ENCODE results near the gene PPP3CB. TPM values are rescaled to one million over a fixed set of nuclear protein-coding genes. Genes with fewer than 3 reads are reported as not detected.

Gene PPP3CB
- total and polyA plus RNA-seq, 5 experiments from 2014 or later: 5.0 to 35.0 (median 5.8) TPM

GRCh38 chr10:73469579-73469978, 26.2 kb downstream of the PPP3CB start:
- Mint-ChIP-seq H3K4me3 (no peak overlapping the region), H3K9me3 (no peaks in the 10 kb centered on the region), H3K4me1 (peaks cover 0 to 3% (median 0%) of the 10 kb centered on the region in 4 donors), H3K27ac (peak overlapping the region in 4 of 10 donors; percentile 1 to 75 (median 21)), H3K27me3 (no peaks in the 10 kb centered on the region), H3K36me3 (peaks cover 0 to 77% (median 19%) of the 10 kb centered on the region in 3 donors)
- POLR2A ChIA-PET: interaction anchor here (2.4 kb wide), 1 partner anchor 26 kb away, joined by 7 read pairs; the partner anchor contains the start of gene PPP3CB
- ATAC-seq (no peak), DNase-seq (no peak)

DNA sequence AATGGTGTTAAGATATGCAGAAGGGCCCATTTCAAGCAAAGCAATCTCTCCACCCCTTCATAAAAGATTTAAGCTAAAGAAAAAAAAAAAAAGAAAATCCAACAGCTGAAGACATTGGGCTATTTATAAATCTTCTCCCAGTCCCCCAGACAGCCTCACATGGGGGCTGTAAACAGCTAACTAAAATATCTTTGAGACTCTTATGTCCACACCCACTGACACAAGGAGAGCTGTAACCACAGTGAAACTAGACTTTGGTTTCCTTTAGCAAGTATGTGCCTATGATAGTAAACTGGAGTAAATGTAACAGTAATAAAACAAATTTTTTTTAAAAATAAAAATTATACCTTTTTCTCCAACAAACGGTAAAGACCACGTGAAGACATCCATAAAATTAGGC, 28.6 kb downstream of the PPP3CB start:
- Mint-ChIP-seq H3K4me3 (no peak overlapping the region), H3K36me3 (peaks cover 5 to 76% (median 20%) of the 10 kb centered on the region in 3 donors)

DNA sequence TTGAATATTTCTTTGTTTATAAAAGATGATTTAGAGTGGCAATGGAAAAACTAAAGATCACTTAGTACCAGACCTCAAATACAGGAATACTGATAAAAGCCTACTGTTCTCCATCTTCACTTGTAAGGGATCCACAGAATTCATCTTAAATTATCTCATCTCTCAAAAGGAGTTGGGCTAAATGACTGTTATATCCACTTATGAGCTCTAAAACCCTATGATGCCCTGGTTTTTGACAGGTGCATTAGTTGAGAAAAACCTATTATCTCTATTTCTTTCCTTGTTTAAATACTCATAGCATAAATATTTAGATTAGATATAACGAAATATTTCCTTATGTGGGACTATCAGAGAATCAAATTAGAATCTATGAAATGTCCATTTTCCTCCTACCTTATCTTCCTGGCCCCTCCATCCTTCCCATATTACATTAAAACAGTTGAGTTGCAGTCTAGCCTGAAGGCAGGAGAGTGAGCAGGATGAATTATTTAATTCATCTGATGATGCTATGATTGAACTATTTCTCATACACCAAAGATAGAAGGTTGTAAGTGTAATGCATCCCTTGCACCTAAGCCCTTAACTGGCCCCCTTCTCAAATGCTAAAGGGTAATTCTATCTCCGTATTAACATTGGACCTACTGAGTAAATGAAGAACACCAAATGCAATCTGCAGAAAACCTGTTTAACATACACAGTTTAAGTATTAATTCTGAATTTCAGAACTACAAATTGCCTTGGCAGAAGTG, 29.7 kb downstream of the PPP3CB start:
- peaks cover 5 to 74% (median 14%) of the 10 kb centered on the region in 3 donors for H3K36me3 Mint-ChIP-seq
- DNase-seq (no peak), ATAC-seq (no peak)
- no peak overlapping the region for H3K4me3 Mint-ChIP-seq
- no peak overlapping the region for H3K27ac Mint-ChIP-seq
- H3K9me3 Mint-ChIP-seq: no peaks in the 10 kb centered on the region
- POLR2A ChIA-PET: no interaction called here
- H3K27me3 Mint-ChIP-seq: no peaks in the 10 kb centered on the region
- peaks cover 0 to 3% (median 0%) of the 10 kb centered on the region in 4 donors for H3K4me1 Mint-ChIP-seq

More for the DNA sequence above, 28.6 kb downstream of the PPP3CB start:
- POLR2A ChIA-PET: no interaction called here
- DNase-seq (no peak), ATAC-seq (no peak)
- H3K9me3 Mint-ChIP-seq: no peaks in the 10 kb centered on the region
- peaks cover 0 to 3% (median 0%) of the 10 kb centered on the region in 4 donors for H3K4me1 Mint-ChIP-seq
- H3K27ac Mint-ChIP-seq: peak overlapping the region in 1 of 10 donors; percentile 48
- no peaks in the 10 kb centered on the region for H3K27me3 Mint-ChIP-seq

- no peaks in the 10 kb centered on the region for H3K9me3 Mint-ChIP-seq
- H3K27ac Mint-ChIP-seq: peak overlapping the region in 1 of 10 donors; percentile 85
- H3K27me3 Mint-ChIP-seq: no peaks in the 10 kb centered on the region
- POLR2A ChIA-PET: no interaction called here
- no peak overlapping the region for H3K4me3 Mint-ChIP-seq
- no peak for DNase-seq
- H3K36me3 Mint-ChIP-seq: peaks cover 9 to 50% (median 11%) of the 10 kb centered on the region in 3 donors
- no peak for ATAC-seq
- peaks cover 0 to 6% (median 2%) of the 10 kb centered on the region in 4 donors for H3K4me1 Mint-ChIP-seq
These were observed 34.9 kb downstream of the PPP3CB start for GRCh38 chr10:73460897-73461296.

DNA sequence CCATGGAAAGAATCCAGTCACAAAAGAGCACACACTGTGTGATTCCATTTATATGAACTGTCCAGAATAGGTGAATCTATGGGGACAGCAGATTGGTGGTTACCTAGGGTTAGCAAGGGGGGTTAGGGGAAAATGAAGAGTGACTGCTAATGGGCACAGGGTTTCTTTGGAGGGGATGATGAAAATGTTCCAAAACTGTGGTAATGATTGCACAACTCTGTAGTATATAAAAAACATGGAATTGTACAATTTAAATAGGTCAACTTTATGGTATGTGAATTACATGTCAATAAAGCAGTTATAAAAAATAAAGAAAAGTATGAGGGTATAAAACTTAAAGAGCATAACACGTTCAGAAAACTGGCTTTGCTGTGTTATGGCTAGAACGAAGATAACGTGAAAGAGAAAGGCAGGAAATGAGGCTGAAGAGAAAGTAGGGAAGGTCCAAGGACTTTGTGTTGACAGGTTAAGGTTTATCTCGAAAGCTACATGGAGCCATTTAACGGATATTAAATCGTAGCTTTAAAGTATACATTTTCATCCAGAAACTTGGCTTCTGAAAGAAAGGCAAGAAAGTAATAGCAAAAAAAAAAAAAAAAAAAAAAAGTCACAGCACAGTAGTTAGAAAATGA, 36.0 kb downstream of the PPP3CB start:
- ATAC-seq: no peak
- Mint-ChIP-seq H3K36me3 (peaks cover 9 to 50% (median 10%) of the 10 kb centered on the region in 3 donors), H3K4me1 (peaks cover 0 to 7% (median 3%) of the 10 kb centered on the region in 4 donors), H3K4me3 (no peak overlapping the region), H3K27me3 (no peaks in the 10 kb centered on the region), H3K27ac (peak overlapping the region in 5 of 10 donors; percentile 5 to 71 (median 33)), H3K9me3 (no peaks in the 10 kb centered on the region)
- POLR2A ChIA-PET: interaction anchor here (0.7 kb wide), 1 partner anchor 1085 kb away, joined by 3 read pairs; no protein-coding TSS in a partner anchor
- no peak for DNase-seq

- DNase-seq (no peak), ATAC-seq (no peak)
- Mint-ChIP-seq H3K36me3 (peaks cover 4 to 51% (median 14%) of the 10 kb centered on the region in 3 donors), H3K4me1 (peaks cover 0 to 7% (median 3%) of the 10 kb centered on the region in 4 donors), H3K27ac (no peak overlapping the region), H3K27me3 (no peaks in the 10 kb centered on the region), H3K9me3 (no peaks in the 10 kb centered on the region), H3K4me3 (no peak overlapping the region)
- POLR2A ChIA-PET: no interaction called here
These were observed 39.5 kb downstream of the PPP3CB start for GRCh38 chr10:73456187-73456890.

GRCh38 chr10:73449113-73449512, 46.7 kb downstream of the PPP3CB start:
- H3K9me3 Mint-ChIP-seq: no peaks in the 10 kb centered on the region
- H3K36me3 Mint-ChIP-seq: peaks cover 0 to 68% (median 18%) of the 10 kb centered on the region in 3 donors
- H3K4me1 Mint-ChIP-seq: peaks cover 0 to 2% (median 0%) of the 10 kb centered on the region in 4 donors
- DNase-seq: no peak
- peak overlapping the region in 1 of 10 donors; percentile 48 for H3K27ac Mint-ChIP-seq
- no peaks in the 10 kb centered on the region for H3K27me3 Mint-ChIP-seq
- no peak for ATAC-seq
- H3K4me3 Mint-ChIP-seq: no peak overlapping the region
- POLR2A ChIA-PET: no interaction called here

DNA sequence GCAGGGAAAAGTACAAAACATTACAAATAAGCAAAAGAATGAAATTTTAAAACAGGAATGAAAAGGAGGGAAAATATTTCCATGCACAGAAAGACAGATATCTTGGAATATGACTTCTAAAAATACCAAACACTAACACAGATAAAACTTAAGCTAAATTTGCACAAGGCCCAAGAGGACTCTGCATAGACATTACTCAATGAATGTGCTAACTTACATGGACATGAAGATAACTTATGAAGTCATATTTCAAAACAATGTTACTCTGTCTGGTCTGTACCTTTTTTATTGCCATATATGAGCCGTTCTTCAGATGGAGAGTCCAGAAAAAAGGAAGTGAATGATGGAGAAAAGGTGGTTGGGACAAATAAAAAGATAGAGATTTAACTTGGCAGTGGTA, 47.4 kb downstream of the PPP3CB start:
- POLR2A ChIA-PET: no interaction called here
- Mint-ChIP-seq H3K4me1 (peaks cover 0 to 2% (median 0%) of the 10 kb centered on the region in 4 donors), H3K27me3 (no peaks in the 10 kb centered on the region), H3K36me3 (peaks cover 0 to 69% (median 16%) of the 10 kb centered on the region in 3 donors), H3K27ac (peak overlapping the region in 6 of 10 donors; percentile 22 to 67 (median 52)), H3K9me3 (no peaks in the 10 kb centered on the region), H3K4me3 (no peak overlapping the region)
- ATAC-seq (no peak), DNase-seq (no peak)

- peaks cover 0 to 68% (median 15%) of the 10 kb centered on the region in 3 donors for H3K36me3 Mint-ChIP-seq
- H3K4me1 Mint-ChIP-seq: peaks cover 0 to 3% (median 0%) of the 10 kb centered on the region in 4 donors
- no peak overlapping the region for H3K4me3 Mint-ChIP-seq
- no peaks in the 10 kb centered on the region for H3K9me3 Mint-ChIP-seq
- H3K27ac Mint-ChIP-seq: peak overlapping the region in 2 of 10 donors; percentile 18 to 56
- POLR2A ChIA-PET: no interaction called here
- DNase-seq (no peak), ATAC-seq (no peak)
- no peaks in the 10 kb centered on the region for H3K27me3 Mint-ChIP-seq
These were observed 48.9 kb downstream of the PPP3CB start for GRCh38 chr10:73446926-73447325.

DNA sequence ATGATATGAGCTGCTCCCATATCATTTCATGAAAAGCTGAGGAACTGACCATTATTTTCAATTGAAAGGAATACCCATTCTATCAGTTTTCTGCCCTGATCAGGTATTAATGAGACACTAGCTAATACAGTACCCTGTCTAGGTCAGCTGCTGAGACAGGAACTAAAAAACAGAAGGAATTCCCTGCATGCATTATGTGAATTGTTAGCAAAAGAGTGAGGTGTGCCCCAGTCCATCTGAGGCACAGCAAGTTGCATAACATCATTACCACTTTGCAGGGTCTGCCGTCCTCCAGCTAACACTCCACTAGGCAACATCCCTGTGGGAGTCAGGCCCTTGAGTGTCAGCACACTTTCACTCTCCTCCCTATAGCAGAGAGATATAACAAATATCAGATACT, 51.4 kb downstream of the PPP3CB start:
- Mint-ChIP-seq H3K9me3 (no peaks in the 10 kb centered on the region), H3K27ac (no peak overlapping the region), H3K36me3 (peaks cover 0 to 70% (median 21%) of the 10 kb centered on the region in 3 donors), H3K4me1 (peaks cover 0 to 4% (median under 1%) of the 10 kb centered on the region in 4 donors), H3K27me3 (no peaks in the 10 kb centered on the region), H3K4me3 (no peak overlapping the region)
- DNase-seq: no peak
- POLR2A ChIA-PET: interaction anchor here (0.5 kb wide), 1 partner anchor 9 kb away, joined by 3 read pairs; no protein-coding TSS in a partner anchor
- no peak for ATAC-seq

DNA sequence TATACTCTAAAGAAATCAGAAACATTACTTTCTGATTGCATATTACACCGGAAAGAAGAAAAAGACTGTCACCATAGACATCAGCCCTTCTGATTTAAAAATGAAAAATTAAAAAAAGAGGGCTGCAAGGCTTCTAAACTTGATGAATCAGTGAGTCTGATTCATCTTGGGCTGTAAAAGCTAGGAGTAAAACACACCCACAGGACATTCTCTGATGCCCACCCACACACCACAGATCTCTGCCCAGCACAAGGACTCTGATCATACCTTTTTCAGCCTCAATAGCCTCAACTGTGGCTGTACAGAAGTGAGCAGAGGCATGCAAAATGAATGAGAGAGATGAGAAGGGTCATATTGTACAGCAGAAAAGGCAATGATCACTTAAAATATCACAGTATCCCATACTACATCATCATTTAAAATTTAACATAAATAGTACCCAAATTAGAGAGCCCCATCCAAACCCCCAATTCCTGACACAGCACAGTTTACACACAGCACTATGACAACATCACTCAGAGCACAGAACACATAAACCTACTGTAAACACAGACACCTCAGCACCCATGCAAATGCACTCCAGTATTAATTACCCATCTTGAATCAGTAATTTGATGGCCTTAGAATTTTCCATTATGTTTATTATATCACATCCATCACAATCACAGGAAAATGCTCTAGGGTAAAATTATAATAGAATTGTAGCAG, 56.1 kb downstream of the PPP3CB start:
- H3K4me3 Mint-ChIP-seq: no peak overlapping the region
- DNase-seq (no peak), ATAC-seq (no peak)
- H3K9me3 Mint-ChIP-seq: no peaks in the 10 kb centered on the region
- peaks cover 0 to 64% (median 11%) of the 10 kb centered on the region in 3 donors for H3K36me3 Mint-ChIP-seq
- H3K27me3 Mint-ChIP-seq: no peaks in the 10 kb centered on the region
- POLR2A ChIA-PET: no interaction called here
- H3K4me1 Mint-ChIP-seq: peaks cover 0 to 4% (median under 1%) of the 10 kb centered on the region in 4 donors
- H3K27ac Mint-ChIP-seq: peak overlapping the region in 4 of 10 donors; percentile 2 to 68 (median 18)

DNA sequence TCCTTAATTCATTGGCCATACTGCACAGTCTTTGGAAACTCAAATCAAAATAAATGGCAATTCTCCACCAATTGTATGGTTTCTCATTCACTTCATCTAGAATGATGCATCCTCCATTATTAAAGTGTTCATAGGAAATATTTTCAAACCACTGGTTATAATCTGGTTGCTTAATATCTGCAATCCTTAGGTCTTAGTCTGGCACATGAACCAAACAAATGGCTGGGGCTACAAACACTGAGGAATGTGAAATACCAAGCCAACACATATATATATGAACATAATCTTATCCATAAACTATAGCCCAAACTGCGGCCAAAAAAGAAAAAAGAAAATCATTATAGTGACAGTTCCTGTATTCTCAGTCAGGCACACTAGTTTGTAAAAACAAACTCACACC, 56.8 kb downstream of the PPP3CB start:
- H3K27me3 Mint-ChIP-seq: no peaks in the 10 kb centered on the region
- H3K27ac Mint-ChIP-seq: peak overlapping the region in 2 of 10 donors; percentile 20 to 29
- POLR2A ChIA-PET: no interaction called here
- H3K4me1 Mint-ChIP-seq: peaks cover 0 to 7% (median 3%) of the 10 kb centered on the region in 4 donors
- H3K9me3 Mint-ChIP-seq: no peaks in the 10 kb centered on the region
- no peak overlapping the region for H3K4me3 Mint-ChIP-seq
- no peak for ATAC-seq
- DNase-seq: no peak
- H3K36me3 Mint-ChIP-seq: peaks cover 0 to 59% (median 11%) of the 10 kb centered on the region in 3 donors

Data from naive thymus-derived CD8-positive, alpha-beta T cell (primary cell).